Caco-2 (cell line): ENCODE data around the gene RAC2. TPM values are rescaled to one million over a fixed set of nuclear protein-coding genes. Genes with fewer than 3 reads are reported as not detected.
A peak's percentile ranks its signal among the peaks of the same experiment; 100 is the strongest.

Source experiments
- Bru-seq: library from RNA; stranded (reverse); fragments of 400-500 nt; gene quantifications from one replicate; lab custom pipeline; 2021; lab: Mats Ljungman, UMichigan
- BruChase-seq, 2 experiments: library from RNA; stranded (reverse); fragments of 400-500 nt; gene quantifications; one replicate each; lab custom pipeline; 2021; lab: Mats Ljungman, UMichigan
- BruUV-seq: library from RNA; stranded (reverse); fragments of 400-500 nt; replicated peaks from 2 replicates; lab custom pipeline; 2021; lab: Mats Ljungman, UMichigan
- CTCF ChIA-PET: fragments of 300-600 bp; sonication (Branson Sonifier 250); formaldehyde crosslinking; loops from one replicate; lab custom pipeline; 2022; ENCODE audit warnings: antibody characterized with exemption; lab: Charles Lee
- POLR2A ChIA-PET: fragments of 300-600 bp; sonication (Branson Sonifier 250); formaldehyde crosslinking; loops from one replicate; lab custom pipeline; 2022; ENCODE audit warnings: antibody characterized with exemption; lab: Charles Lee
- DNase-seq, 2 experiments: peaks; one replicate each; pipeline versions ENCODE4 v3.0.0 to v3.0.0-alpha.2; 2020 to 2022
- H3K27me3 ChIP-seq: replicated peaks from 2 replicates; pipeline ENCODE4 v1.6.0; 2011; ENCODE audit warnings: low read length; ENCODE audit not compliant: control insufficient read depth, insufficient read depth
- H3K36me3 ChIP-seq: 2 replicates; pipeline ENCODE4 v1.5.1; 2011; ENCODE audit warnings: low read length; ENCODE audit not compliant: control insufficient read depth, insufficient read depth
- H3K4me1 ChIP-seq: fragments of 250-450 bp; sonication (Bioruptor Pico); 2 replicates; pipeline ENCODE4 v1.5.1; 2020; ENCODE audit warnings: mild to moderate bottlenecking
- H3K4me3 ChIP-seq: 2 replicates; pipeline ENCODE4 v1.5.1; 2011; ENCODE audit warnings: low read depth, mild to moderate bottlenecking, control low read depth, low read length
- H3K9me3 ChIP-seq: fragments of 250-450 bp; sonication (Bioruptor Pico); 2 replicates; pipeline ENCODE4 v1.5.1; 2020; ENCODE audit warnings: mild to moderate bottlenecking, moderate library complexity
- H3K27ac Mint-ChIP-seq: one replicate; pipeline ENCODE4 v1.8.0; 2022; ENCODE audit warnings: mixed read lengths; ENCODE audit not compliant: unreplicated experiment
- H3K27me3 Mint-ChIP-seq: one replicate; pipeline ENCODE4 v1.8.0; 2022; ENCODE audit warnings: mixed read lengths; ENCODE audit not compliant: insufficient read depth, unreplicated experiment
- H3K36me3 Mint-ChIP-seq: one replicate; pipeline ENCODE4 v1.8.0; 2022; ENCODE audit warnings: mild to moderate bottlenecking, mixed read lengths; ENCODE audit not compliant: insufficient read depth, unreplicated experiment
- H3K4me1 Mint-ChIP-seq: one replicate; pipeline ENCODE4 v1.8.0; 2022; ENCODE audit warnings: low read depth, mixed read lengths; ENCODE audit not compliant: unreplicated experiment
- H3K4me3 Mint-ChIP-seq: one replicate; pipeline ENCODE4 v1.8.0; 2022; ENCODE audit warnings: mild to moderate bottlenecking, moderate library complexity, mixed read lengths; ENCODE audit not compliant: unreplicated experiment
- H3K9me3 Mint-ChIP-seq: one replicate; pipeline ENCODE4 v1.8.0; 2022; ENCODE audit warnings: mixed read lengths; ENCODE audit not compliant: unreplicated experiment
- CTCF ChIP-seq, 2 experiments: fragments of 200-600 bp in 1 of 2; IDR thresholded peaks; 1 replicate in 1 of 2; 2 replicates in 1 of 2; pipeline versions ENCODE4 v1.5.1 to v1.8.0; 2011 to 2022; ENCODE audit warnings: antibody characterized with exemption in 1 of 2, control low read depth in 1 of 2, inconsistent platforms in 1 of 2, low read depth in 1 of 2, low read length in 1 of 2, mild to moderate bottlenecking in 1 of 2, moderate library complexity in 1 of 2; ENCODE audit not compliant: insufficient read depth in 1 of 2, severe bottlenecking in 1 of 2, unreplicated experiment in 1 of 2
- intact Hi-C: fragments of 100-400 bp; cut with micrococcal nuclease; formaldehyde crosslinking; loops from one replicate; pipeline ENCODE4 v1.10.0; 2022; ENCODE audit not compliant: unreplicated experiment
- long read RNA-seq: library from polyadenylated mRNA; stranded (forward); transcript quantifications from one replicate; pipeline ENCODE4 v2.0.0, GENCODE V29; 2022
- total RNA-seq: library from RNA; stranded (reverse); gene quantifications from 2 replicates; pipeline ENCODE4 v1.2.3, GENCODE V29; 2022

The RAC2 gene
- total RNA-seq (0.25 TPM in 1 of 2 replicates, not detected in the other), Bru-seq, nascent RNA (not detected), BruChase-seq, experiment 1, labeled RNA remaining after a 2-hour chase (not detected), BruChase-seq, experiment 2, labeled RNA remaining after a 6-hour chase (percentile 5 among the genes with signal in this experiment)
- long read RNA-seq: 0 reads

GRCh38 chr22:37244114-37244921 is at the start of gene RAC2:
RAC2 (minus strand) TSS chr22:37244269; CDS start chr22:37244148, 121 bp downstream.
- no peaks in the 10 kb centered on the region for H3K9me3 Mint-ChIP-seq
- H3K4me1 Mint-ChIP-seq: no peaks in the 10 kb centered on the region
- Histone ChIP-seq H3K36me3 (no peaks in the 10 kb centered on the region), H3K4me1 (no peaks in the 10 kb centered on the region), H3K4me3 (no peak within 1 kb of the TSS), H3K9me3 (no peaks in the 10 kb centered on the region), H3K27me3 (no peaks in the 10 kb centered on the region; the same call in 1 of the 2 replicates)
- no peaks in the 10 kb centered on the region for H3K36me3 Mint-ChIP-seq
- POLR2A ChIA-PET: no interaction called here
- no TSS peak for BruUV-seq
- peaks cover 2% of the 10 kb centered on the region for H3K27me3 Mint-ChIP-seq
- peak in 1 of 2 experiments; percentile 18 for DNase-seq
- H3K27ac Mint-ChIP-seq: no peak within 1 kb of the TSS
- intact Hi-C loops: no loop called here
- TF ChIP-seq CTCF (IDR thresholded peaks at IDR 0.05; ENCODE audit: insufficient read depth in 1 of 2, low read depth in 1 of 2, low read length in 1 of 2, severe bottlenecking in 1 of 2, unreplicated experiment in 1 of 2): no peak
- CTCF ChIA-PET: interaction anchor here (0.6 kb wide), 2 partner anchors 78 to 347 kb away, joined by 3 read pairs; no protein-coding TSS in a partner anchor
- H3K4me3 Mint-ChIP-seq: no peak within 1 kb of the TSS

- Mint-ChIP-seq H3K4me1 (no peaks in the 10 kb centered on the region), H3K27ac (no peak overlapping the region), H3K9me3 (no peaks in the 10 kb centered on the region), H3K27me3 (peaks cover 3% of the 10 kb centered on the region), H3K36me3 (no peaks in the 10 kb centered on the region), H3K4me3 (no peak overlapping the region)
- POLR2A ChIA-PET: no interaction called here
- Histone ChIP-seq H3K4me1 (no peaks in the 10 kb centered on the region), H3K36me3 (no peaks in the 10 kb centered on the region), H3K27me3 (no peaks in the 10 kb centered on the region), H3K9me3 (no peaks in the 10 kb centered on the region), H3K4me3 (no peak overlapping the region)
- no TSS peak for BruUV-seq
- no peak for DNase-seq
- CTCF ChIA-PET: no interaction called here
- intact Hi-C loops: no loop called here
- TF ChIP-seq CTCF (IDR thresholded peaks at IDR 0.05; ENCODE audit: insufficient read depth in 1 of 2, low read depth in 1 of 2, low read length in 1 of 2, severe bottlenecking in 1 of 2, unreplicated experiment in 1 of 2): no peak
Measured at GRCh38 chr22:37293172-37293571, 49.1 kb upstream of the RAC2 start.

- no peaks in the 10 kb centered on the region for H3K9me3 ChIP-seq
- no peaks in the 10 kb centered on the region for H3K27me3 ChIP-seq
- H3K36me3 ChIP-seq: no peaks in the 10 kb centered on the region
- H3K9me3 Mint-ChIP-seq: no peaks in the 10 kb centered on the region
- H3K4me3 Mint-ChIP-seq: no peak overlapping the region
- H3K27me3 Mint-ChIP-seq: peaks cover 3% of the 10 kb centered on the region
- H3K27ac Mint-ChIP-seq: no peak overlapping the region
- no peak for DNase-seq
- no TSS peak for BruUV-seq
- H3K4me1 Mint-ChIP-seq: no peaks in the 10 kb centered on the region
- H3K36me3 Mint-ChIP-seq: no peaks in the 10 kb centered on the region
- intact Hi-C loops: no loop called here
- POLR2A ChIA-PET: no interaction called here
- CTCF ChIA-PET: no interaction called here
- no peak overlapping the region for H3K4me3 ChIP-seq
- TF ChIP-seq CTCF (IDR thresholded peaks at IDR 0.05; ENCODE audit: insufficient read depth in 1 of 2, low read depth in 1 of 2, low read length in 1 of 2, severe bottlenecking in 1 of 2, unreplicated experiment in 1 of 2): no peak
- no peaks in the 10 kb centered on the region for H3K4me1 ChIP-seq
Measured at GRCh38 chr22:37292641-37293040, 48.6 kb upstream of the RAC2 start.
